Measurements from ENCODE around the gene DGKZ.

DGKZ gene

GRCh38 chr11:46362156-46363030 lies 15.1 kb downstream of the DGKZ start:
- Histone ChIP-seq H3K9ac (no peak overlapping the region), H3K4me1 (peaks cover 27% of the 10 kb centered on the region), H3K4me3 (ENCODE audit: low read depth, low read length) (peak overlapping the region; percentile 27), H3K27me3 (ENCODE audit: control insufficient read depth, insufficient read depth, low read length) (no peaks in the 10 kb centered on the region), H3K9me3 (ENCODE audit: control insufficient read depth, low read length) (no peaks in the 10 kb centered on the region), H3K27ac (peak overlapping the region; percentile 97), H3K4me2 (ENCODE audit: low read length) (peak overlapping the region; percentile 74), H2AFZ (peak overlapping the region; percentile 64), H3K36me3 (ENCODE audit: control insufficient read depth, insufficient read depth, low read length) (no peaks in the 10 kb centered on the region), H3K79me2 (peaks cover 18% of the 10 kb centered on the region)
- no peak for TF ChIP-seq CTCF (IDR thresholded peaks at IDR 0.05)

GRCh38 chr11:46363031-46363407 lies 15.8 kb downstream of the DGKZ start:
- no peaks in the 10 kb centered on the region for H3K36me3 ChIP-seq (ENCODE audit: control insufficient read depth, insufficient read depth, low read length)
- no peak for TF ChIP-seq CTCF (IDR thresholded peaks at IDR 0.05)
- peaks cover 25% of the 10 kb centered on the region for H3K4me1 ChIP-seq
- H3K9me3 ChIP-seq (ENCODE audit: control insufficient read depth, low read length): no peaks in the 10 kb centered on the region
- H3K27ac ChIP-seq: peak overlapping the region; percentile 97
- peaks cover 18% of the 10 kb centered on the region for H3K79me2 ChIP-seq
- H3K4me2 ChIP-seq (ENCODE audit: low read length): peak overlapping the region; percentile 74
- no peak overlapping the region for H3K9ac ChIP-seq
- H2AFZ ChIP-seq: peak overlapping the region; percentile 64
- H3K4me3 ChIP-seq (ENCODE audit: low read depth, low read length): peak overlapping the region; percentile 27
- no peaks in the 10 kb centered on the region for H3K27me3 ChIP-seq (ENCODE audit: control insufficient read depth, insufficient read depth, low read length)

GRCh38 chr11:46363455-46364005 lies 16.3 kb downstream of the DGKZ start:
- Histone ChIP-seq H3K4me1 (peaks cover 25% of the 10 kb centered on the region), H3K4me3 (ENCODE audit: low read depth, low read length) (peak overlapping the region; percentile 11), H3K79me2 (peaks cover 18% of the 10 kb centered on the region), H3K27ac (peak overlapping the region; percentile 97), H3K36me3 (ENCODE audit: control insufficient read depth, insufficient read depth, low read length) (no peaks in the 10 kb centered on the region), H3K9ac (peak overlapping the region; percentile 37), H3K9me3 (ENCODE audit: control insufficient read depth, low read length) (no peaks in the 10 kb centered on the region), H3K4me2 (ENCODE audit: low read length) (peak overlapping the region; percentile 74), H2AFZ (no peak overlapping the region), H3K27me3 (ENCODE audit: control insufficient read depth, insufficient read depth, low read length) (no peaks in the 10 kb centered on the region)
- TF ChIP-seq CTCF (IDR thresholded peaks at IDR 0.05): no peak

GRCh38 chr11:46364056-46364455 lies 16.8 kb downstream of the DGKZ start:
- Histone ChIP-seq H3K4me3 (ENCODE audit: low read depth, low read length) (no peak overlapping the region), H3K27ac (peak overlapping the region; percentile 97), H3K9ac (no peak overlapping the region)

More at GRCh38 chr11:46364056-46364455, 16.8 kb downstream of the DGKZ start:
- no peaks in the 10 kb centered on the region for H3K36me3 ChIP-seq (ENCODE audit: control insufficient read depth, insufficient read depth, low read length)
- no peak overlapping the region for H2AFZ ChIP-seq
- peaks cover 18% of the 10 kb centered on the region for H3K79me2 ChIP-seq
- H3K9me3 ChIP-seq (ENCODE audit: control insufficient read depth, low read length): no peaks in the 10 kb centered on the region
- peaks cover 25% of the 10 kb centered on the region for H3K4me1 ChIP-seq
- TF ChIP-seq CTCF (IDR thresholded peaks at IDR 0.05): no peak
- no peak overlapping the region for H3K4me2 ChIP-seq (ENCODE audit: low read length)
- no peaks in the 10 kb centered on the region for H3K27me3 ChIP-seq (ENCODE audit: control insufficient read depth, insufficient read depth, low read length)

Data from parathyroid adenoma (tissue), 2 donors.